MM.1S (cell line): ENCODE data around the gene BAK1.

Source experiments
- DNase-seq: peaks from one replicate; pipeline ENCODE4 v3.0.0-alpha.2; 2015
- H2AFZ ChIP-seq: fragments of 300-600 bp; sonication (generic); 2 replicates; pipeline ENCODE4 v1.6.0; 2016; ENCODE audit warnings: antibody characterized with exemption, low read length
- H3F3A ChIP-seq: fragments of 300-600 bp; sonication (generic); 2 replicates; pipeline ENCODE4 v1.6.1; 2016; ENCODE audit warnings: mild to moderate bottlenecking, antibody characterized with exemption, low read length, moderate library complexity, mixed read lengths; ENCODE audit not compliant: insufficient read depth
- H3K27ac ChIP-seq: fragments of 300-600 bp; sonication (generic); 2 replicates; pipeline ENCODE4 v1.5.1; 2016; ENCODE audit warnings: mild to moderate bottlenecking, low read length
- H3K27me3 ChIP-seq: fragments of 300-600 bp; sonication (generic); replicated peaks from 2 replicates; pipeline ENCODE4 v1.6.0; 2016; ENCODE audit warnings: low read length; ENCODE audit not compliant: insufficient read depth
- H3K36me3 ChIP-seq: fragments of 300-600 bp; sonication (generic); replicated peaks from 2 replicates; pipeline ENCODE4 v1.6.1; 2016; ENCODE audit warnings: mild to moderate bottlenecking, low read length, mixed read lengths; ENCODE audit not compliant: insufficient read depth
- H3K4me1 ChIP-seq: fragments of 300-600 bp; sonication (generic); 2 replicates; pipeline ENCODE4 v1.6.1; 2016; ENCODE audit warnings: low read length, mixed read lengths
- H3K4me2 ChIP-seq: fragments of 300-600 bp; sonication (generic); 2 replicates; pipeline ENCODE4 v1.6.0; 2016; ENCODE audit warnings: low read depth, low read length
- H3K4me3 ChIP-seq: fragments of 300-600 bp; sonication (generic); 2 replicates; pipeline ENCODE4 v1.5.1; 2016; ENCODE audit warnings: low read length, mixed read lengths
- H3K79me2 ChIP-seq: fragments of 300-600 bp; sonication (generic); 2 replicates; pipeline ENCODE4 v1.6.1; 2016; ENCODE audit warnings: mixed run types, low read length, mixed read lengths
- H3K9ac ChIP-seq: fragments of 300-600 bp; sonication (generic); 2 replicates; pipeline ENCODE4 v1.6.1; 2016; ENCODE audit warnings: low read length, mixed read lengths
- H3K9me2 ChIP-seq: fragments of 300-600 bp; sonication (generic); replicated peaks from 2 replicates; pipeline ENCODE4 v1.6.1; 2016; ENCODE audit warnings: mild to moderate bottlenecking, low read length, mixed read lengths; ENCODE audit not compliant: insufficient read depth
- H3K9me3 ChIP-seq: fragments of 300-600 bp; sonication (generic); replicated peaks from 2 replicates; pipeline ENCODE4 v1.6.1; 2016; ENCODE audit warnings: mild to moderate bottlenecking, low read length, mixed read lengths; ENCODE audit not compliant: insufficient read depth
- H4K20me1 ChIP-seq: fragments of 300-600 bp; sonication (generic); 2 replicates; pipeline ENCODE4 v1.6.1; 2016; ENCODE audit warnings: mild to moderate bottlenecking, low read length, moderate library complexity, mixed read lengths; ENCODE audit not compliant: insufficient read depth
- EZH2 ChIP-seq: fragments of 300-600 bp; sonication (generic); optimal IDR thresholded peaks from 2 replicates; pipeline ENCODE3; 2017; ENCODE audit warnings: low read depth, mild to moderate bottlenecking, antibody characterized with exemption, low read length, mixed read lengths
- EZH2phosphoT487 ChIP-seq: fragments of 300-600 bp; sonication (generic); IDR thresholded peaks from 2 replicates; pipeline ENCODE4 v1.6.1; 2018; ENCODE audit warnings: antibody characterized with exemption, low read length
- TF ChIP-seq, protein P1 (sequence below): fragments of 300-600 bp; sonication (generic); IDR thresholded peaks from 2 replicates; pipeline ENCODE4 v1.5.1; 2016; ENCODE audit warnings: antibody characterized with exemption, low read length, mixed read lengths

BAK1 gene

DNA sequence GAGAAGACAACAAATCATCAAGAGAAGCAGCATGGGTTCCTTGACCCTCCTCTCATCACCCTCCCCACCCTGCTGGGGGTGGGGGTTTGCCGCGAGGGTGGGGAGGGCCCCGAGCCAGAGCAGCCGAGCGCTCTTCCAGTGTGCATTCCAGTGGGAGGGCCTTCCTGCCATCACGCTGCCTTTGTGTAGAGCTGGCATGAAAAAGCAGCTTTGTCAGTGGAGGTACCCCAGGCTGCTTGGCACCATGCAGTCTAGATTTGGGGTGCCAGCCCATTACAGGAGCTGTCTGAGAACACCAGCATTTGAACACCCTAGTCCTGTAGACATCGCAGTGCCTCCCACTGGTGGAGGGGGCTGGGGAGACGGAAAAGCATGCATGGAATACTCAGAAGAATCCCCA, 12.2 kb downstream of the BAK1 start:
- Histone ChIP-seq H3K4me1 (peaks cover 15% of the 10 kb centered on the region), H3K36me3 (no peaks in the 10 kb centered on the region), H3K9ac (no peak overlapping the region), H4K20me1 (no peaks in the 10 kb centered on the region), H3F3A (peaks cover 16% of the 10 kb centered on the region), H3K9me3 (no peaks in the 10 kb centered on the region), H3K79me2 (no peaks in the 10 kb centered on the region), H3K27ac (no peak overlapping the region), H3K9me2 (no peaks in the 10 kb centered on the region), H3K4me3 (no peak overlapping the region), H3K27me3 (no peaks in the 10 kb centered on the region), H3K4me2 (no peak overlapping the region), H2AFZ (no peak overlapping the region)
- TF ChIP-seq EZH2, result no peak
- TF ChIP-seq EZH2phosphoT487, result no peak
- TF ChIP-seq, protein P1, sequence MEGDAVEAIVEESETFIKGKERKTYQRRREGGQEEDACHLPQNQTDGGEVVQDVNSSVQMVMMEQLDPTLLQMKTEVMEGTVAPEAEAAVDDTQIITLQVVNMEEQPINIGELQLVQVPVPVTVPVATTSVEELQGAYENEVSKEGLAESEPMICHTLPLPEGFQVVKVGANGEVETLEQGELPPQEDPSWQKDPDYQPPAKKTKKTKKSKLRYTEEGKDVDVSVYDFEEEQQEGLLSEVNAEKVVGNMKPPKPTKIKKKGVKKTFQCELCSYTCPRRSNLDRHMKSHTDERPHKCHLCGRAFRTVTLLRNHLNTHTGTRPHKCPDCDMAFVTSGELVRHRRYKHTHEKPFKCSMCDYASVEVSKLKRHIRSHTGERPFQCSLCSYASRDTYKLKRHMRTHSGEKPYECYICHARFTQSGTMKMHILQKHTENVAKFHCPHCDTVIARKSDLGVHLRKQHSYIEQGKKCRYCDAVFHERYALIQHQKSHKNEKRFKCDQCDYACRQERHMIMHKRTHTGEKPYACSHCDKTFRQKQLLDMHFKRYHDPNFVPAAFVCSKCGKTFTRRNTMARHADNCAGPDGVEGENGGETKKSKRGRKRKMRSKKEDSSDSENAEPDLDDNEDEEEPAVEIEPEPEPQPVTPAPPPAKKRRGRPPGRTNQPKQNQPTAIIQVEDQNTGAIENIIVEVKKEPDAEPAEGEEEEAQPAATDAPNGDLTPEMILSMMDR, result no peak
- no peak for DNase-seq

DNA sequence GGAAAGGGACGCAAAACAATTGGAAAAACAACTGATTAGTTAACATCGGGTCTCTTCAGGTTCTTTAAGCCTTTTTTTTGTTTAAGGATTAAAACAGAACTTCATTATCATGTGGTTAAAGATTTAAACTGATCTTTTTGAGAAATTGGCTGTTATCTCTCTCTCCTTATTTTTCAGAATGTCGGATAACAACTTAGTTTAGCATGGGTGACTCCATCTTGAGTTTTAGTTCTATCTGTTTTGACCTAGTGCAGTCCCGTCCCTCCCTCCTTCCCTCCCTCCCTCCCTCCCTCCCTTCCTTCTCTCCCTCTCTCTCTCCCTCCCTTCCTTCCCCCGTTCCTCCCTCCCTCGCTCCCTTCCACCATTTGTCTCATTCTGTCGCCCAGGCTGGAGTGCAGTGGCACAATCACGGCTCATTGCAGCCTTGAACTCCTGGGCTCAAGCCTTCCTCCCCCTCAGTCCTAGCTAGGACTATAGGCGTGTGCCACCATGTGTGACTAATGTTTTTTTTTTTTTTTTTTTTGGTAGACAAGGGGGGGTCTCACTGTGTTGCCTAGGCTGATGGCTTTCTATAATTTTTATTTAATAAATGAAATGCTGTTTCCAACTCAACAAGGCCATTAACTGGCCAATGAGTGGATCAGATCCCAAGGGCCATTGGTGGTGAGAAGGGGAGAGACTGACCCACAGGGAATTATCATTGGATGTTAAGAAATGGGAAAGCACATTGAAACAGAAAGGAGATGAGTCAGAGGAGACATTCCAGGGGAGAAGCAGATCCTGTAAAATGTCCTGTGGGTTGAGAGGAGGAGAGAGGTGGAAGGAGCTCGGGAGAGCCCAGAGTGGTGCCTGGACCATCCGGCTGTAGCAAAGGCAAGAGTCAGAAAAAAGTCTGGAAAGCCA, 13.6 kb downstream of the BAK1 start:
- no peak for DNase-seq
- no peaks in the 10 kb centered on the region for H3K9me2 ChIP-seq
- H3K9me3 ChIP-seq, result no peaks in the 10 kb centered on the region
- no peak overlapping the region for H3K4me2 ChIP-seq
- H3K4me3 ChIP-seq, result no peak overlapping the region
- H3K27me3 ChIP-seq, result no peaks in the 10 kb centered on the region
- H3F3A ChIP-seq, result peaks cover 6% of the 10 kb centered on the region
- H2AFZ ChIP-seq, result no peak overlapping the region
- no peaks in the 10 kb centered on the region for H3K79me2 ChIP-seq
- H4K20me1 ChIP-seq, result no peaks in the 10 kb centered on the region
- no peak overlapping the region for H3K9ac ChIP-seq
- no peak overlapping the region for H3K27ac ChIP-seq
- H3K36me3 ChIP-seq, result no peaks in the 10 kb centered on the region
- peaks cover 7% of the 10 kb centered on the region; the same call in 1 of the 2 replicates for H3K4me1 ChIP-seq
- TF ChIP-seq, protein P1, result no peak
- no peak for TF ChIP-seq EZH2phosphoT487
- TF ChIP-seq EZH2, result no peak

GRCh38 chr6:33558801-33559200, 21.3 kb downstream of the BAK1 start:
- H3F3A ChIP-seq, result no peaks in the 10 kb centered on the region
- H3K79me2 ChIP-seq, result no peaks in the 10 kb centered on the region
- no peaks in the 10 kb centered on the region for H3K9me3 ChIP-seq
- no peak overlapping the region for H2AFZ ChIP-seq
- no peaks in the 10 kb centered on the region for H3K27me3 ChIP-seq
- no peaks in the 10 kb centered on the region for H3K36me3 ChIP-seq
- no peaks in the 10 kb centered on the region for H3K4me1 ChIP-seq
- H3K9me2 ChIP-seq, result no peaks in the 10 kb centered on the region
- H3K9ac ChIP-seq, result no peak overlapping the region
- H3K27ac ChIP-seq, result no peak overlapping the region
- H3K4me3 ChIP-seq, result no peak overlapping the region
- TF ChIP-seq EZH2phosphoT487 (no peak), EZH2 (no peak)
- TF ChIP-seq, protein P1, result no peak
- no peak for DNase-seq
- H3K4me2 ChIP-seq, result no peak overlapping the region
- no peaks in the 10 kb centered on the region for H4K20me1 ChIP-seq
